ENCODE measurements around the gene ADAMTS12.

Gene ADAMTS12

GRCh38 chr5:33726422-33727165 lies 165.2 kb downstream of the ADAMTS12 start:
- in situ Hi-C loops (cut with MboI; ENCODE audit: low sequenced_read_pairs), result no loop called here

DNA sequence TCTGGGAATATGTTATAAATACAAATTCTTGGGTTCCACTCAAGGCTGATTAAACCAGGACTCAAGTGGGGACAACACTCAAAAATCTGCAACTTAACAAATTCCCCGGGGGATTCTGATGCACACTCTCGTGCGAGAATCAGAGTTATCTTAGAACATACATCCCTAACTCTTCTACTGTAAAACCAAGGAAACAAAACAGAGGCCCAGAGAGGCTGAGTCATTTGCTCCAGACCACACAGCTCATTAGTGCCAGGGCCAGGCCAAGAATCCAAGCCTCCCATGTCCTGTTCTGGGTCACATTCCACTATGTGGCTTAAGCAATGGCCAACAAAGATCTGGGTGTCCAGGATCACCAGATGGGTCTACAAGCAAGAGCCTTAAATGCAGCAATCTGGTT lies 166.0 kb downstream of the ADAMTS12 start:
- in situ Hi-C loops (cut with MboI; ENCODE audit: low sequenced_read_pairs), result no loop called here

DNA sequence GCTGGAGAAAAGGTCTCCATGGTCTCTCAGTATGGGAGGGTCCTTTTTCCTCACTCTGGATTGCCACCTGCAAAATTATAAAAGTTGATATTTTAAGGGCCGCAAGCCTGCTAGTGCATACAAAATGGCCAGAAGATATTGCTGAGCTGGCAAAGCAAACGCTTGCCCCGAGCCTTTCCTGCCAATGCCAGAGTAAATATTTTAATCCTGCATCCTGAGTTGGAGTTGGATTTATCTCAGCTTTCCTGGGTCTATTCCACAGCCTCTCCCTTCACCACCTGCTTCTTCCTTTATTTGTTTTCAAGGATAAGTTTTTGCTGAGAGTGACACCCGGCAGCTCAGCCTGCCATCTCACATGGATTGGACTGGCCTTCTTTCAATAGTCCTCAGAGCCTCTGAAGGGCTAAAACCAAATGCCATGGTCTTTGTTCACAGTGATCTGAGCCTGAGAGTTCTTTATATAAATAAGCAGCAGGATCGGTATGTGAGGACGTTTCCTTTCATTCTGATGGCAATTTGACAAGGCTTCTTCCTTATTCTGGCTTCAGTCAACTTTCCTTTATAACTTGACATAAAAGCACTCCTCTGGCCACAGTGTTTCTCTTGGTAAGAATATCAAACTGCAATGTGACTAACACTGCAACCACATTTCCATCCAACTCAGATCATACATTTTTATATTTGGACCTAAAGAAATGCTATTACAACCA lies 170.1 kb downstream of the ADAMTS12 start:
- in situ Hi-C loops (cut with MboI; ENCODE audit: low sequenced_read_pairs), result no loop called here

- in situ Hi-C loops (cut with MboI; ENCODE audit: low sequenced_read_pairs), result no loop called here
Observed at GRCh38 chr5:33720176-33720575, 171.6 kb downstream of the ADAMTS12 start.

DNA sequence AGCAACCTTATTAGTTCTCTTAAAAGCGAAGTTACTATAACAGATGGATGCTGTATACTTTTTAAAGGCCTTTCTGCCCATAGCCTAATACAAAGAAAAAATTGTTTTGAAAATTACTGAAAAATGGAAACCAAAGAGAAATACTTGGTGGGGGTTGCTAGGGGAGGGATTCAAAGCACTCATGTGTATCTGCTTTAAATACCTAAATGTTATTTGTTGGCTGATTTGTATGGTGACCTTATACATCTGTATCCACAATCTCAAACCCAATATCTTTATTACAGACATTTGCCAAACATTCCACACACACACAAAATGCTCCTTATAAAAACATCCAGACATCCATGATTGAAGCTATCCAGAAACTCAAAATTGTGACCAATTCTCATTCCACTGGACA lies 172.0 kb downstream of the ADAMTS12 start:
- in situ Hi-C loops (cut with MboI; ENCODE audit: low sequenced_read_pairs), result no loop called here

DNA sequence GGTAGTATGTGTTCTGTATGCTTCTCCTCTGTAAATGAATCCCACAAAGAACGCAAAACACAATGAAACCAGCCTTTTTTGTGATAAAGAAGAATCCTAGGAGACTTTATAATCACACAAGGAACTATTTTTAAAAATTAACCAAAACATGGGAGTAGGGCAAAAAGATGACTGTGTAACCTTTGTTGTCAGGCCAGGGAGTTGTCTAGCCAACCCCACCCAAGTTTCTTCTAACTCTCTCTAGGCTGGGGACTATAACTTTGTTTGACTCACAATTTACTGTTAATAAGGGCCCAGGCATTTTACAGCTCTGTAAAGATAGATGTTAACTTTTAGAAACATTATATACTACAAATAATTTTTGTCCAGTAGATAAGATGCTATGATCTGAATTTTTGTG lies 176.1 kb downstream of the ADAMTS12 start:
- in situ Hi-C loops (cut with MboI; ENCODE audit: low sequenced_read_pairs), result no loop called here

DNA sequence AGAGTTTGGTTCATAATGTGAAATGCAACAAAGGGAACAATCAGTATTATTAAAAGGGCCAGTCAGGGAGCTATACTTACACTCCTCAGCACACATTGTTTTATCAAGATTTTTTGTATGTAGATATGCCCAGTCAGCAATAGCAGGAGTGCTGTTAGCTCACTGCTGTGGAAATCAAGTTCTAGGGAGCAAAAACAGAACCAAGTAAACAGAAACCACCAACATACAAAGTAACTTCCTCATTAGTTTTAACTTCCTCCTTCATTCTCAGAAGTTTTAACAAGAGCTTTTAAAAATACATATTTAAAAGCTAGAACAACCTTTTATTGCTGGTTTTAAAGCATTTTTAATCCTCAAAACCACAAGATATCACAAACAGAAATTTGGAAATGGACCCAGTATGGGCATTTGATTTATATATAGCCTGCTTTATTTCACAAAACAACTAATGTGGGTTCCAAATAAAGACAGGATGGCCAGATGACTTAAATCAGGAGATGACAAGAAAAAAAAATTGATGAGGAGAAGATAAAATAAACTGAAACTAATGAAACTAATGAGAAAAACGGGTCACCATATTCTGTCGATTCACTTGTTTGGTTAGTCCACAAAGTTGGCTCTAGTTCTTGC lies 178.5 kb downstream of the ADAMTS12 start:
- in situ Hi-C loops (cut with MboI; ENCODE audit: low sequenced_read_pairs), result no loop called here

DNA sequence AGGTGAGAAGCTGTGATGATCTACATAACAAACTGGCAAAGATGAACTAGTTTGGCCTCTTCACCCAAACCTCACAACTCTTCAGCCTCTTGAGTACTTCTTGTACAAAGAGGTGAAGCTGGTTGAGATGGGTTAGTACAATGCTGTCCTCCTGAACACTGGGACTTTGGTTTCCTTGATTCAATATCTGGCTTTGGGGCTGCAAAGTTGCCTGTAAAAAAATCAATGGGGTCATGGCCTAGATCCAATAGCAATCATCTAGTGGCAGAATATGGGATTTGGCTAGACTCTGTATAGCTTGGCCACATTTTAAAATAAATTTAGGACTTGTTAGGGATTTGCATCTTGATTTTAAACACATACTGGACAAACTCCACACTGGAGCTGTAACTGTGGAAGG lies 179.1 kb downstream of the ADAMTS12 start:
- in situ Hi-C loops (cut with MboI; ENCODE audit: low sequenced_read_pairs), result no loop called here

DNA sequence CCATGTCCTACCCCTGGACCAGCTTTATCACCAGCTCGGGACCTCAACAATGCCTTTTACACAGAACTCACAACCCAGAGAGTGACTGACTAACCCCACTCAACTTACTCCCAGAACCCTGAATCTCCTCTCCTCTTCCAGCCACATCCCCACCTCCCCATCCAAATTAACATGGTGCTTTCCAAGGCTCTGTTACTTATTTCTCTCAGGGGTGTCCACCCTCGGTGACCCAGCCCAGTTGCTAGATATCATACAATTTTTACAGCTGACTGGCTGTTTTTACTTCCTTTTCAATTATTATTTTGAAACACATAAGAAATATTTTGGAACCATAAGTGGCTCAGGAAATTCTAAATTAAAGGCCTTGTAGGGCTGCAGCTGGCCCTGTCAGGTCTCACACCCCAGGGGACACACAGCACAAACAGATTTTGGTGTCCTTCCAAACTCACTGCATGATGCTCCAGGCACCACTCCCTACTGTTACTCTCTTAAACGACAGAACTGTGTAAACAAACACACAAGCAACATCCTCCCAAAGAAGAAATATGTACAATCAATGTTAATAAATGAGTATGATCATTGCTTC lies 180.6 kb downstream of the ADAMTS12 start:
- in situ Hi-C loops (cut with MboI; ENCODE audit: low sequenced_read_pairs), result no loop called here

DNA sequence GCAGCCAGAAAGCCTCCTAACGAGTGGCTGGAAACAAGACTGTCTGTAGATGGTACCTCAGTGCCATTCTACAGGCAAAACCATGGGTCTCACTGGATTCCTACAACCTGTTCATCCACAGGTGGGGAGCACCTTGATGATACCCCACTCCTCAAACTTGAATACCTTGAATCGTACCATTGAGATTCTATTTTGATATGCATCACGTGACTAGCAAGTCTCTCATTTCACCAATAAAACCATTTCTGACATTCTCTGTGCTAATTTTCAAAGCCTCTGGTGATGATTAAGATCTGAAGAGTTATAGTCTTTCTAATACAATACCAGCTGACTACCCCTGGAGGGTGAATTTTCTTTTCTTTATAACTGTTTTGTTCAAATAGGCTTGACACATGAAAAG lies 188.9 kb downstream of the ADAMTS12 start:
- in situ Hi-C loops (cut with MboI; ENCODE audit: low sequenced_read_pairs), result no loop called here

- in situ Hi-C loops (cut with MboI; ENCODE audit: low sequenced_read_pairs), result no loop called here
Observed at GRCh38 chr5:33701951-33702350, 189.8 kb downstream of the ADAMTS12 start.

DNA sequence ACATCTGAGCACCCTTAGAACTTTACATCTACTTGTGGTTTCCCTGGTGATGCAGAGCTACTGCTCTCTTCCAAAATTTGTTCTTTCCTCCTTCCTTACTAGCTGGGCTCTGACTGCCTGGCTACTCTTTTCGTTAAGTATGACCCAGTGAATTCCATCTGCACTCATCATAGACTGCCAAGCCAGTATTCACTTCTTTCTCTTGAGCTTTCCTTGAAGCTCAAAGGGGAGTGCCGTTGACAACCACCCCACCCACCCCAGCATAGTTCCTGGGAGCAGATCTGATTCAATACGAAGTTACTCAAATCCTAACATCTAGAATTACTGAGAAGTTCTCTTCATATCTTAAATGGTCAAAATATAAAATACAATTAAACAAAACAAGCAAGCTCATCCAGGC lies 190.5 kb downstream of the ADAMTS12 start:
- in situ Hi-C loops (cut with MboI; ENCODE audit: low sequenced_read_pairs), result no loop called here

DNA sequence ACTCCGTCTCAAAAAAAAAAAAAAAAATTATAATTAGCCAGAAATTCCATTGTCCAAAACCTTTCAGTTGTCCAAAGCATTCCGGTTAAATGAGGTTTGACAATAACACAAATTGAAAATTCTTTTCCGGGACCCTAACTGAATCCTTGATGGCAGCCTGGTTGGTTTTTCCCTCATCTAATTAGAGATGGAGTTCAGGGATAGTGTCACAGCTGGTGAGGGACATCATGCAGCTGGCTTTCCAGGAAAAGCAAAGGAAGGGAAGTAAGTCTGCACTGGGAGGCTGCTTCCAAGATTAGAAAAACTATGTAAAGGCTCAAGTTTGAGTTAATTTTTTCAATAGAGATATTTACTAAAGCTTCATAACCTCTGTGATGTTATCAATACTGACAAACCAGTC lies 195.4 kb downstream of the ADAMTS12 start:
- in situ Hi-C loops (cut with MboI; ENCODE audit: low sequenced_read_pairs), result no loop called here

DNA sequence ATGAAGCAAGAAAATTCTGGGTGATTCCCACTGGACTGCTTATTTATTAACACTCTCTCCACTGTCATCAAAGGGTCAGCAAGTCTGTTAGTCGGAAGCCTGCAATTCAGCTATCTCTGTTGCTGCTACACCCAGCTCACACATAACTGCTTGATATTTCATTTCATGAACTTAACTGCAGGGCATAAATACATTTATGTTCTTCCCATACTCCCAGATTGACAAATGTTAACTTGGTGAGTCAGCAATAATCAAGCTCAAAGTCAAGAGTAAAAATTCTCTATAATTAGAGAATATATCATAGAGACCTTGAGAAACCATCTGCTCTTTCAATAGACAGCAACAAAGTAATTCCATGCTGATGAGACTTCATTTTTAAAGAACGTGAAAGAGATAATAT lies 198.8 kb downstream of the ADAMTS12 start:
- in situ Hi-C loops (cut with MboI; ENCODE audit: low sequenced_read_pairs), result no loop called here

GRCh38 chr5:33691856-33692255 lies 199.9 kb downstream of the ADAMTS12 start:
- in situ Hi-C loops (cut with MboI; ENCODE audit: low sequenced_read_pairs), result no loop called here

- in situ Hi-C loops (cut with MboI; ENCODE audit: low sequenced_read_pairs), result no loop called here
Observed at GRCh38 chr5:33690374-33691135, 201.2 kb downstream of the ADAMTS12 start.

- in situ Hi-C loops (cut with MboI; ENCODE audit: low sequenced_read_pairs), result no loop called here
Observed at GRCh38 chr5:33688526-33688925, 203.3 kb downstream of the ADAMTS12 start.

- in situ Hi-C loops (cut with MboI; ENCODE audit: low sequenced_read_pairs), result no loop called here
Observed at GRCh38 chr5:33688066-33688465, 203.7 kb downstream of the ADAMTS12 start.

- in situ Hi-C loops (cut with MboI; ENCODE audit: low sequenced_read_pairs), result no loop called here
Observed at GRCh38 chr5:33685873-33686755, 205.7 kb downstream of the ADAMTS12 start.

All from hTERT RPE-1 (cell line).